ENCODE data around the gene LRP11. TPM values are rescaled to one million over a fixed set of nuclear protein-coding genes. Genes with fewer than 3 reads are reported as not detected.

LRP11 gene
- total RNA-seq, 1 donor from 2014 or later: 129 TPM

DNA sequence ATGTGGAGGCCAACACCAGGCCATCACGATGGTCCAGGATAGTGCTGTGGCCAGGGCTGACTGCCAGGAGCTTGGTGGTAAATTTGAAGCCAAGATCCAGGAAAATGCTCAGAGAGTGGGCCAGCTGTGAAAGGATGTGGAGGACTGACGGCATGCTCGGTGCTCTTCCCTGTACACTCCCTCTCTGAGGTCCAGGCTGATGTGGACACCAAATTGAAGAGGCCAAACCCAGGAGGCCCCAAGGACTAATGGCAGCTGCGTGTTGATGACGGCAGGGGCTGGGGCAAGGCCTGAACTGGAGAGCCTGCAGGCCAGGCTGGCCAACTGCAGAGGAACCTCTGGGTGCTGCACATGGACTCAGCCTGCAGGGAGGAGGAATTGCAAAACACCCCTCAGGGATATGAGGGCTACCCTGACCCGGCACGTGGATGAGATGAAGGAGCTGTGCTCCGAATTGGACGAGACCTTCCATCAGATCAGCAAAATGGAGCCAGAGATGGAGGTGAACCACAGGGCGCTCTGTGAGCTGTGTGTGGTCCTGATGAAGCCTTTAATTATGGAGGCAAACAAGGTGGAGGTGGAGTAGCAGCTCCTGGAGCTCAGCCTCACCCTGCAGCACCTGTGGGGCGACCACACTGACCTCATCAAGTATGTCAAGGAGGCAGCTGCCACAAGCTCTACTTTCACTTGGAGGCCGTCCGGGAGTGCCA lies 40.7 kb upstream of the LRP11 start:
- DNase-seq (ENCODE audit: low read depth): no peak
- Histone ChIP-seq H3K4me3 (ENCODE audit: low read depth, low read length) (no peak overlapping the region), H3K27me3 (ENCODE audit: control insufficient read depth, insufficient read depth, low read length) (no peaks in the 10 kb centered on the region), H3K36me3 (ENCODE audit: control insufficient read depth, insufficient read depth, low read length) (no peaks in the 10 kb centered on the region)
- FAIRE-seq: no peak
- TF ChIP-seq, protein P1, sequence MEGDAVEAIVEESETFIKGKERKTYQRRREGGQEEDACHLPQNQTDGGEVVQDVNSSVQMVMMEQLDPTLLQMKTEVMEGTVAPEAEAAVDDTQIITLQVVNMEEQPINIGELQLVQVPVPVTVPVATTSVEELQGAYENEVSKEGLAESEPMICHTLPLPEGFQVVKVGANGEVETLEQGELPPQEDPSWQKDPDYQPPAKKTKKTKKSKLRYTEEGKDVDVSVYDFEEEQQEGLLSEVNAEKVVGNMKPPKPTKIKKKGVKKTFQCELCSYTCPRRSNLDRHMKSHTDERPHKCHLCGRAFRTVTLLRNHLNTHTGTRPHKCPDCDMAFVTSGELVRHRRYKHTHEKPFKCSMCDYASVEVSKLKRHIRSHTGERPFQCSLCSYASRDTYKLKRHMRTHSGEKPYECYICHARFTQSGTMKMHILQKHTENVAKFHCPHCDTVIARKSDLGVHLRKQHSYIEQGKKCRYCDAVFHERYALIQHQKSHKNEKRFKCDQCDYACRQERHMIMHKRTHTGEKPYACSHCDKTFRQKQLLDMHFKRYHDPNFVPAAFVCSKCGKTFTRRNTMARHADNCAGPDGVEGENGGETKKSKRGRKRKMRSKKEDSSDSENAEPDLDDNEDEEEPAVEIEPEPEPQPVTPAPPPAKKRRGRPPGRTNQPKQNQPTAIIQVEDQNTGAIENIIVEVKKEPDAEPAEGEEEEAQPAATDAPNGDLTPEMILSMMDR (IDR thresholded peaks at IDR 0.05; ENCODE audit: insufficient read depth, low read length, severe bottlenecking): no peak

DNA sequence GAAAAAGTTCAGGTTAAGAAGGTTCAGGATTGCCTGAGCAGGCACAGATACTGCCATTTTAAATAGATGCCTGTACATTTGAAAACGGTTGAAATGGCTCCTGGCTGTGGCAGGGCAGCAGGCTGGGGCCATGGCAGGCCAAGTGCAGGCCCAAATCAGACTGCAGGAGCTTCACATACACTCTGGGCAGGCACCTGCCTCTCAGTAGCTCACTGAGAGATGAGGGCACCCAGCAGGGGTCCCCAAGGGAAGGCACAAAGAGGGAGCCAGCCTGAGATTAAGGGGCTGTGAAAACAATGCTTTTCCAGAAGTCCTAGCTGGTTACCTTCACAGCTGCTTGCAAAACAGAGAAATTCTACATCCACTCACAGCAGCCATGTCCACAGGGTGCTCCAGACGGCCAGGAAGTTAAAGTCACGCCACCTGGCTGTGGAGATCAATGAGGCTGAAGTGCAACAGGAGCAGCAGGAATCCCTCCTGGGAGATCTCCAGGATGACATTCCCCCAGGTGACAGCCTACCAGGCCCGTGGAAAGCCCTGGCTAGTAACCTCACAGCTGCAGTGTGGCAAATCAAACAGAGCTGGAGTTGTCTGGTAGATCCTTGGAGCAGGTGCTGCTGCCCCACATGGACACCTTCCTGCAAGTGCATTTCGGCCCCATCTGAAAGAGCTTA lies 39.9 kb upstream of the LRP11 start:
- TF ChIP-seq, protein P1 (IDR thresholded peaks at IDR 0.05; ENCODE audit: insufficient read depth, low read length, severe bottlenecking): no peak
- peak; percentile 7 for FAIRE-seq

DNA sequence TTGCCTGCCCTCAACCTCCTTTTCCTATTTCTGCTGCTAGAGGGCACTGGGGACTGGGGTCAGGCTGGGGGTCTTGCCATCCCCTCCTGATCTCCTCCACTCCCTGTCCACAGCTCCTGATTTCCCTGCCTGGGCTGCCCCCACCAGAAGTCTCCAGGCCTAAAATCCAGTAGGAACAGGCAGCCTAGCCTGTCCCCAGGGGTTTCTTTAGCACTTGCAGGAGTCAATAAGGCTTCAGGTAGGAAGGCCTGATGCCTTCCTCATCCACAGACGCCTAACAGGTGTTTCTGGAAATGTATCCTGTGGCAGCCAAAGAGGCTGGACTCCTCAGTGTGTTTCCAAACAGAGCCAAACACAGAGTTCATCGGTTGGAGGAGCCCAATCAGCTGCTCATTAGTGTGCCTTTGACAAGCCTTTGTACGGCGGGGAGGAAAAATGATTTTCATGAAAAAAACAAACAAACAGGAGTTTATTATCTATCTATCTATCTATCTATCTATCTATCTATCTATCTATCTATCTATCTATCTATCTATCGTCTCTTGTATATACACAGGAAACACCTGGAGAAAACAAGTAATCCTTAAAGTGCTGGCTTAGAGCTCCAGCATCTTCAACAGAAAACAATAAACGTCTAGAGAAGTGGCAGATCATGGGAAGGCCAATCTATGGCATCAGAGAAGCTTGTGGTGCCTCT lies 37.4 kb upstream of the LRP11 start:
- no peaks in the 10 kb centered on the region for H3K36me3 ChIP-seq (ENCODE audit: control insufficient read depth, insufficient read depth, low read length)
- TF ChIP-seq, protein P1 (IDR thresholded peaks at IDR 0.05; ENCODE audit: insufficient read depth, low read length, severe bottlenecking): no peak
- no peak overlapping the region for H3K4me3 ChIP-seq (ENCODE audit: low read depth, low read length)
- FAIRE-seq (no peak), DNase-seq (ENCODE audit: low read depth) (no peak)
- no peaks in the 10 kb centered on the region for H3K27me3 ChIP-seq (ENCODE audit: control insufficient read depth, insufficient read depth, low read length)

More for the DNA sequence above, 39.9 kb upstream of the LRP11 start:
- H3K4me3 ChIP-seq (ENCODE audit: low read depth, low read length): no peak overlapping the region
- H3K36me3 ChIP-seq (ENCODE audit: control insufficient read depth, insufficient read depth, low read length): no peaks in the 10 kb centered on the region
- no peak for DNase-seq (ENCODE audit: low read depth)
- H3K27me3 ChIP-seq (ENCODE audit: control insufficient read depth, insufficient read depth, low read length): no peaks in the 10 kb centered on the region

DNA sequence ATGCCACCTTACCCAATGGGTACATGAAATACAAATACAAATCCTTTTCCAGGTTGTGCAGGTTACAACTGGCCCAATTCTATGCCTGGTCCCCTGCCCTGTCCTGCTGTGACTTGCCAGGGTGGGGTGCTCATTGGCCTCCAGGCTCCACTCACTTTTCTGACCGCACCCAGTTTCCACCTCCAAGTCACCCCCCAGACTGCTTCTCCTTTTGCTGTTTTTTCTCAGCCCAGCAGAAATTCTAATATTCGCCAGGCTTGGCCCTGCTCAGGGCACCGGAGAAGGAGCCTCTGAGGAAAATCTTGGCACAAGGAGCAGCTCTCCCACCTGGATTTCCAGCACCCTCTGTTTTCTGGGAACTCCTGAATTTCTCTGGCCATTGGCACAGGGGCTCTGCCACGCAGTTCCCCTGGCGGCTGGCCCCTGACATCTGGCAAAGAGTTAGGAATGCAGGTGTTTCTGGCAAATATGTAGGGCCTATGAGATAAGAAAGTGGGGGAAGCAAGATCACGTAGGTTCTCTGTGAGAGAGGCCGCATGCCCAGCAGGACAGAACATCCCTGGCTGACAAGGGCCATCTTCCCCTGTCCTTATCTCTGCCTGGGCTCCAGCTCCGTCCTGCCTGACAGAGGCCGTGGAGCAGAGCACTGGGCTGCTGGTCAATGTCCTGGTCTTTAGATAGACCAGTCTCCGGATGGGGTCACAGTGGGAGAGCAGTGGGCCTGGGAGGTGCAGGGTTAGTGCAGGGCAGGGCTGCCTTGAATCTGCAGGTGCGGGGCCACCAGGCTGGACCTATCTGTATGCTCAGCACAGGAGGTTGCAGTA lies 36.7 kb upstream of the LRP11 start:
- DNase-seq (ENCODE audit: low read depth) (peak; percentile 95), FAIRE-seq (no peak)
- Histone ChIP-seq H3K27me3 (ENCODE audit: control insufficient read depth, insufficient read depth, low read length) (no peaks in the 10 kb centered on the region), H3K4me3 (ENCODE audit: low read depth, low read length) (no peak overlapping the region), H3K36me3 (ENCODE audit: control insufficient read depth, insufficient read depth, low read length) (no peaks in the 10 kb centered on the region)
- TF ChIP-seq, protein P1 (IDR thresholded peaks at IDR 0.05; ENCODE audit: insufficient read depth, low read length, severe bottlenecking): no peak

DNA sequence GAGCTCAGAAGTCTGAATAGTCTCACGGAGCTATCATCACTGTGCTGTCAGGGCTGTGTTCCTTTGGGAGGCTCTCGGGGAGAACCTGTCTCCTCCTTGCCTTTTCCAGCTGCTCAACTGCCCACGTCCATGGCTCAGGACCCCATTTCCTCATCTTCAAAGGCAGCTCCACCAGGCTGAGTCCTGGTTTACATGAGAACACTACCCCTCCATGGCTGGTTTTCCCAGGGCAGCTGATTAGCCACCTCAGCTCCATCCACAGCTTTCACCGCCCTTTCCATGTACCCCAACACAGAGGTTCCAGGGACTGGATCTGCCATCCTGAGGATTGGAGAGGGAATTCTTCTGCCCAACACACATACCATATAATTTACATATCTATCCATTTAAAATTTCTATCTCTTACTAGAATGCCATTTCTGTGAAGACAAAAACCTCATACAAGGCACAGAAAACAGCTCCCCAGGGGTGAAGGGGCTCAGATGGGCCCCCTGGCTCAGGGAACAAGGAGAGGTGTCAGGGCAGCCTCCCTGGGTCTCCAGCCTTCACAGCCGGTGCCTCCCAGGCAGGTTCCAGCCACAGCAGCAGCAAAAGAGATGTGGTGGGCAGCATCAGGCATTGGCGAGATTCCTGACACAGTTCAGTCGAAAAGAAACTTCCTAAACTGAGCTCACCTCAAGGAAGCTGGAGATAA lies 35.9 kb upstream of the LRP11 start:
- Histone ChIP-seq H3K27me3 (ENCODE audit: control insufficient read depth, insufficient read depth, low read length) (no peaks in the 10 kb centered on the region), H3K36me3 (ENCODE audit: control insufficient read depth, insufficient read depth, low read length) (no peaks in the 10 kb centered on the region), H3K4me3 (ENCODE audit: low read depth, low read length) (no peak overlapping the region)
- peak; percentile 64 for FAIRE-seq
- TF ChIP-seq, protein P1 (IDR thresholded peaks at IDR 0.05; ENCODE audit: insufficient read depth, low read length, severe bottlenecking): no peak
- no peak for DNase-seq (ENCODE audit: low read depth)
